NOMO-1 (cell line): Measurements from ENCODE around the gene AMN1.
"Not testable (repeated sequence)": the region's sequence is repeated elsewhere in the genome, so short reads cannot be mapped to it uniquely, and the experiment has no call there.

ENCODE experiments used
- DNase-seq, 2 experiments: peaks; one replicate each; lab custom pipeline; 2025; ENCODE audit not compliant: unreplicated experiment in 2 of 2; lab: John Stamatoyannopoulos, UW

Gene AMN1

DNA sequence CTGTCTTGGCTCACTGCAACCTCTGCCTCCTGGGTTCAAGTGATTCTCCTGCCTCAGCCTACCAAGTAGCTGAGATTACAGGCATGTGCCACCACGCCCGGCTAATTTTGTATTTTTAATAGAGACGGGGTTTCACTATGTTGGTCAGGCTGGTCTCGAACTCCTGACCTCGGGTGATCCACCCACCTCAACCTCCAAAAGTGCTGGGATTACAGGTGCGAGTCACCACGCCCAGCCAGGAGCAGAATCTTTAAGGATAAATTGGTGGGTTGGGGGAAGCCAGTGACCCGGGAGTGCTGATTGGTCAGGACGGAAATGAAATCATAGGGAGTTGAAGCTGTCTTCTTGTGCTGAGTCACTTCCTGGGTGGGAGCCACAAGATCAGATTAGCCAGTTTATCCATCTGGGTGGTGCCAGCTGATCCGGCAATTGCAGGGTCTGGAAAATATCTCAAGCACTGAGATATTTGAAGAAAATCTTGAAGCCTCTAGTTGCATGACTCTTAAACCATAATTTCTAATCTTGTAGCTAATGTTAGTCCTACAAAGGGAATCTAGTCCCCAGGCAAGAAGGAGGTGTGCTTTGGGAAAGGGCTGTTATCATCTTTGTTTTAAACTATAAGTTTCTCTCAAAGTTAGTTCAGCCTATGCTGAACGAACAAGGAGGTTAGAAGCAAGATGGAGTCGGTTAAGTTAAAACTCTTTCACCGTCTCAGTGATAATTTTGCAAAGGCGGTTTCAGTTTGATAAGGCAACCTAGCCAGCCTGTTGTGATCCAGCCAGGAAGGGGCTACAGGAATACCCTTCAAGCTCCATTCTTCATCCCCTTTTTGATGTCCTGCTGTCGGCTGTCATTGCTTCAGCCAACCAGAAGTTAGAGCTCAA, 5.0 kb upstream of the AMN1 start:
- DNase-seq, result not testable (repeated sequence)

DNA sequence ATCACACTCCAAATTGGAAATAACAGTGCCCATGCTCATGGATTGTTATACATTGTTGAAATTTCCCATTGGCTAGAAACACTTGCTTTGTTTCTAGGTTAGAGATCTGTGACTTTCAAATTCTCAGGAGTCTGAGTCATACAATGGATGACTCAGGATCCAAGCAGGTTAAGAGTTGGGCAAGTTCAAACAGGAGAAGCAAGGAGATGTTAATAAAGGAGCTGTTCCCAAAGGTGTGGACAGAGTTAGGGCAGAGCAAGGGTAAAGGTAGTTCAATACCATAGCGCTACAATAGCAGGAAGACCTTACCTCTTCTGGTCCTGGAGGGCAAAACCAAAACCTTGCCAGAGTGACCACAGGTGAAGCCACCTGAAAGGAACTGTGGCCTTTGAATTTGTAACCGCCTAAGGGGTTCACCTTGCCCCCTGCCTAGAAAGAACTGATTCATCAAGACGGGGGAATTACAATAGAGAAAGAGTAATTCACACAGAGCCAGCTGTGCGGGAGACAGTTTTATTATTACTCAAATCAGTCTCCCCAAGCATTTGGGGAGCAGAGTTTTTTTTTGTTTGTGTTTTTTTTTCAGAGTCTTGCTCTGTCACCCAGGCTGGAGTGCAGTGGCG, 4.2 kb upstream of the AMN1 start:
- peak in 1 of 2 experiments; percentile 16 for DNase-seq

DNA sequence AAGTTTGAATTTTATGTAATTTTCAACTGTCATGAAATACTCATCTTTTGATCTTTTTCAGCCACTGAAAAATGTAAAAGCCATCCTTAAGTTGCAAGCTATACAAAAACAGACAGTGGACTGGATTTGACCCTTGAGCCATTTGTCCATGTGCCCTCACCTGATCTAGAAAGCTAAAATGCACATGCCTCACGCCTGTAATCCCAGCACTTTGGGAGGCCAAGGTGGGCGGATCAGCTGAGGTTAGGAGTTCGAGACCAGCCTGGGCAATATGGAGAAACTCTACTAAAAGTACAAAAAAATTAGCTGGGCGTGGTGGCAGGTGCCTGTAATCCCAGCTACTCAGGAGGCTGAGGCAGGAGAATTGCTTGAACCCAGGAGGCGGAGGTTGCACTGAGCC, 2.4 kb upstream of the AMN1 start:
- DNase-seq, result not testable (repeated sequence)

DNA sequence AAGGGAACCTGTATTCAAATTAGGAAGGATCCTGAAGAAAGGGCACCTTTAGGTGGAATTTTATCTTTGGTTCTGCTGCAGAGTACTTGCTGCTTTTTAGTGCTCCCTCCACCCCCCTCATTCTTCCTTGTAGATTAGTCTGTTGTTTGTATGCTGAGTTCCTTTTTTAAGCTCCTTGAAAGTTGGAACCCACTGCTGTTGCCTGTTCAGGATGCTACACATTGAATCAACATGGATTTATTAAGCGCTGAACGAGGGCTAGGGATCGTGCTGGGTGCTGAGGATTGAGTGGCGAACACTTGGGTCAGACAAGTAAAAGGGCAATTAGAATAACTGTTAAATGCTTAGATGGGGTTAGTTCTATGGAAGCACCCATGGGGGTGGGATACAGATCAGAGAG, 884 bp upstream of the AMN1 start:
- DNase-seq, result no peak

DNA sequence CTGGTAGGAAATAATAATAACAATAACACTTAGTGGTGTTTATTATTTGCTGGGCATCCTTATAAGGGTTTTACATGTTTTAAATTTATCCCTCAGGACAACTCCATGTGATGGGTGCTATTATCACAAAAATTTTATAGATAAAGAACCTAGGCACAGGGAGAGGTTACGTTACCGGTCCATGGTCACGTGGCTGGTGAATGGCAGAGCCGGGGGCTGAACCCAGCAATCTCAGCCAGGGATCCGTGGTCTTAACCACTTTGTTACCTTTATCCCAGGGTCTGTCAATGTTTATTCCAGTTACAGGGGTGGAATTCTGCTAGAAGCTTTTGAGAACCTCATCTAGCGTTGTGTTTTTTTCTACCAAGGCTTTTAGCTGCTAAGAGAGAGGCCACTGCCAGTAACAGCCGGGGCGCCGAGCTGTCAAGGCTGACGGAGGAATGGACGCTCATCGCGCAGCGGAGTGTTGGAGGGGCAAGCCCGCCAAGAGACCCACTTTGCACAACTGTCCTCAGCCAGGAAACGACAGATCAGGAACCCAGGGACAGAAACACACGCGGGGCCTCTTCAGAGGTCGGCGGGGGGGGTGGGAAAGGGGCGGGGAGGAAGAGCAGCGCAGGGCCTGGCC, 418 bp downstream of the AMN1 start:
- peak in 1 of 2 experiments; percentile 38 for DNase-seq

DNA sequence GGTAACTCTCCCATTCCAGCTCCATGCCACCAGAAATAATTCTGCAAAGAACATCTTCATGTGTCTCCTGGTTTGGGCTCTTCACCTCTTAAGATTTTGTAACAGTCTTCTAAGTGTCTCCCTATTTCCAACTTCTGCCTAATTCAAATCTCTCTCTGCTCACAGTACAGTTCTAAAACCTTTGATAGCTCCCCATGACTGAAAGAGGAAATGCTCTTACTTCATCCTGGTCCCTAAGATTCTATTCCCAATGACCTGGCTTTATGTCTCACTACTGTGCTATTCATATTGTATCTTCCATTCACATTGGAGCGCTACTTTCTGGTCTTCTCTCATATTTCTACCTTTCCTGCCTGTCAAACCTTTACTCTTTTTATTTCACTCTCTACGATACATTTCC, 1.6 kb downstream of the AMN1 start:
- no peak for DNase-seq

DNA sequence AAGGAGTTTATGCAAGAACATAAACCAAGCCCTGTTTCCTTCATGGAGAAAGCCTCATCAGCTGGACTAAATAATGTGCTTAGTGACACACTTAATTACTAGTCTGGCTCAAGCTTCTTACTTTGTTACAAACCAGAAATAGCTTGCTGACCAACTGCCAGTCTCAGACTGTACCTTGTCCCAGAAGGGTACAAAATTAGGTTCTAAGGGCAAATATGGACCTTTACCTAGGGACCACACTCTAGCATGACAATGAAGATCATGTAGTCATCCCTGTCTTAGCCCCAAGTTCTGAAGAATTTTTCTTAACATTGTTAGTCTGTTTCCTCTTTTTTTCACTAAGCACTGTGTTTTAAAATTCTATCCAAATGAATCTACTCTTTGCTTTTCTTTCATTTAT, 2.2 kb downstream of the AMN1 start:
- no peak for DNase-seq

DNA sequence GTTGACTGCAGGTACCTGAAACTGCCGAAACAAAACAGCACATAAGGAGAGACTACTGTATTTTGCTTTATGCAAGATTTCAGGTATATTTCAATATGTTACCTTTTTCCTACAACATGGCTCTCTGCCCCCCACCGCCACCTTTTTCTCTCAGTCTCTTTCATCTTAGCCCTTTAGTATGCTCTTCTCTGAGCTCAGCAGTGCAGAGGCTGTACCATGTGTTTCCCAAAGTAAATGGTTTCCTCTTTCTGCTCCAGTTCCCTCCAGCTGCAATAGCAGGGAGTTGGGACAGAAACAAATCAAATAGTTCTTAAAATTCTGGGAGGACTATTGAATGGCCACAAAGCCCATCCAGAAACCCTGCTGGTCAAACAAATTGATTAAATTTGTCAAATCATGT, 4.3 kb downstream of the AMN1 start:
- DNase-seq, result no peak

DNA sequence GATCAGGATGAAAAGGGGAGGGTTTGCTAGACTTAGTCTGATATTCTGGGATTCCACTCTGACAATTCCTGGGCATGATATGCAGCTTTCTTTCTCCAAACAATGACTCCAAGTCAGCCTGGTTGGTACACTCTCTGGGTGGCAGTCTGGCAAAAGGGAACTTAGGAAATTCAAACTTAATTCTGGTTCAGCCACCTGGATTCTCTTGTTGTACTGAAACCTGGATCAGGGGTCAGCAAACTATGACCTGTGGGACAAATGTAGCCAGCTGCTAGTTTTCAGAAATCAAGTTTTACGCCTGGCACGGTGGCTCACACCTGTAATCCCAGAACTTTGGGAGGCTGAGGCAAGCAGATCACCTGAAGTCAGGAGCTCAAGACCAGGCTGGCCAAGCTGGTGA, 6.2 kb downstream of the AMN1 start:
- DNase-seq, result no peak

DNA sequence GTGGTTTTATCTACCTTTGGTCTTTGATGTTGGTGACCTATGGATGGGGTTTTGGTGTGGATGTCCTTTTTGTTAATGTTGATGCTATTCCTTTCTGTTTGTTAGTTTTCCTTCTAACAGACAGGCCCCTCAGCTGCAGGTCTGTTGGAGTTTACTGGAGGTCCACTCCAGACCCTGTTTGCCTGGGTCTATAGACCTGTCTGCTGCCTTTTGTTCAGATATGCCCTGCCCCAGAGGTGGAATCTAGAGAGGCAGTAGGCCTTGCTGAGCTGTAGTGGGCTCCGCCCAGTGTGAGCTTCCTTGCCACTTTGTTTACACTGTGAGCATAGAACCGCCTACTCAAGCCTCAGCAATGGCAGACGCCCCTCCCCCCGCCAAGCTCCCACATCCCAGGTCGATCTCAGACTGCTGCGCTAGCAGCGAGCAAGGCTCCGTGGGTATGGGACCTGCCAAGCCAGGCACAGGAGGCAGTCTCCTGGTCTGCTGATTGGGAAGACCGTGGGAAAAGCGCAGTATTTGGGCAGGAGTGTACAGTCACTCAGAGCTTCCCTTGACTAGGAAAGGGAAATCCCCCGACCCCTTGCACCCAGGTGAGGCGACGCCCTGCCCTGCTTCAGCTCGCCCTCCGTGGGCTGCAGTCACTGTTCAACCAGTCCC, 10.2 kb downstream of the AMN1 start:
- not testable (repeated sequence) for DNase-seq

DNA sequence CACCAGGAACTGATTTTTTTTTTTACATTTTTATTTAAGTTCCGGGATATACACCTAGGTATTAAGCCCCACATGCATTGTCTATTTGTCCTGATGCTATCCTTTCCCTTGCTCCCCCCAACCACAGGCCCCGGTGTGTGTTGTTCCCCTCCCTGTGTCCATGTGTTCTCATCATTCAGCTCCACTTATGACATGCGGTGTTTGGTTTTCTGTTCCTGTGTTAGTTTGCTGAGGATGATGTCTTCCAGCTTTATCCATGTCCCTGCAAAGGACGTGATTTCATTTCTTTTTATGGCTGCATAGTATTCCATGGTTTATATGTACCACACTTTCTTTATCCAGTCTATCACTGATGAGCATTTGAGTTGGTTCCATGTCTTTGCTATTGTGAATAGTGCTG, 11.8 kb downstream of the AMN1 start:
- DNase-seq, result not testable (repeated sequence)

DNA sequence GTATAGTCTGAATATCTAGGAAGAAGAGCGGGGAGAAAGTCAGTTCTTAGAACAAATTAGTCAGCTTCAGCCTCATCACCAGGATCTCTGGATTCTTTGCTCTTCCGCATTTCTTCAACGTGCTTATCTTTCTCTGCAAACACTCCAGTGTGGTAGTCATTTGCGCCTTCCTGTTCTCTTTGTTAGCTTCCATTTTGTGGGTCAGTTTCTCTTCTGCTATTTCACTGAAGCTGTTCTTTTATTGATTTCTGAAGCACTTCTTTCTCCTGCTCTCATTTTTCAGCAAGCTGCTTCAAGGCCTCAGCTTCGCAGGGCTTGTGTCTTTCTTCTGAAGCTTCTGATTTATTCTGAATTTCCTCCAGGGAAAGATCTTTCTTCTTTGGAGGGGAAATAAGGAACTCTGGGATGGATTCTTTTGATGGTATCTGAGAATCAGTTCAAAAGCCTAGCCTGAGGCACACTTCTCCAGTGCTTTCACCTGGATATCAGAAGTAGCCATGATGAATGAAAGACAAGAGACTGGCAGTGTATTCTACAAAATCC, 13.5 kb downstream of the AMN1 start:
- DNase-seq, result peak; percentile 74 to 95

DNA sequence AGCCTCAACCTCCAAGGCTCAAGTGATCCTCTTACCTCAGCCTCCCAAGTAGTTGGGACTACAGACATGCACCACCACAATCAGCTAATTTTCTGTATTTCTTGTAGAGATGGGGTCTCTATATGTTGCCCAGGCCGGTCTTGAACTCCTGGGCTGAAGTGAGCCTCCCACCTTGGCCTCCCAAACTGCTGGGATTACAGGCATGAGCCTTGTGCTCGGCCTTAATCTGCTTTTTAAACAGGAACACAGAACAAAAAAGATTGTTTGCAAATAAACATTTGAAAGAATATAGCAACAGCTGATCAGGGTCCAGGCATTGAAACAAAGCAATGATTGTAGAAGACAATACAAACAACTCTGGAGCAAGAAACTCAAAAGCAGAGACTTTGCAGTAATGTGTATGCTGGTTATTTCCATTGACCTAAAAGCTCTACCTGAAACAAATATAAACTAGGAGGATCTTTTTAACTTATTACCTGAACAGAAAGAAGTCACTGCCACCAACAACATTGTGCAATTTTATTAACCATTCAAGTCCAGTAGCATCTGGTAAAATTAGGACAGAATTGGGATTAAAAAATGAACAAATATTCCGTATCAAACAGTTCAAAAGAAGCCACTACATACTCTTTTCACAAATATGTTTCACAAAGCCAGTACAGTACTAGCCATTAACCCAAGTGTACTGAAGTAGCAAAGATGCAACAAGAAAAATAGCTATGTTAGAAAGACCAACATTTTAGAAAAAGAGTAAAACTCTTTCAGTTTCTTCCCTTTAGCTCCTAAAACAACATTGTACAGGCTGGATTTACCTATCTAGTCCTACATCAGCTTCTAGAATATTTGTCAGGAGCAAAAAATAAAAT, 14.2 kb downstream of the AMN1 start:
- no peak for DNase-seq

DNA sequence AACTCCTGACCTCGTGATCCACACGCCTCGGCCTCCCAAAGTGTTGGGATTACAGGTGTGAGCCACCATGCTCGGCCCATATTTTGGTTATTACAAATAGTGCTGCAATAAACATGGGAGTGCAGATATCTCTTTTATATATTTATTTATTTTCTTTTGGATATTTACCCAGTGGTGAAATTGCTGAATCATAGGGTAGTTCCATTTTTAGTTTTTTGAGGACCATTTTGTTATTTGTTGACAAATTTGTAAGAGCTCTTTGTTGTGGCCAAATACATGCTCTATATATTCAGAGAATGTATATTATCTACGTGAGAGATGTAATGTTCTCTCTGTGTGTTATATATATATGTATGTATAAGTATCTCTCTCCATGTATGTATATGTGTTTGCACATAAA, 15.9 kb downstream of the AMN1 start:
- DNase-seq, result no peak

DNA sequence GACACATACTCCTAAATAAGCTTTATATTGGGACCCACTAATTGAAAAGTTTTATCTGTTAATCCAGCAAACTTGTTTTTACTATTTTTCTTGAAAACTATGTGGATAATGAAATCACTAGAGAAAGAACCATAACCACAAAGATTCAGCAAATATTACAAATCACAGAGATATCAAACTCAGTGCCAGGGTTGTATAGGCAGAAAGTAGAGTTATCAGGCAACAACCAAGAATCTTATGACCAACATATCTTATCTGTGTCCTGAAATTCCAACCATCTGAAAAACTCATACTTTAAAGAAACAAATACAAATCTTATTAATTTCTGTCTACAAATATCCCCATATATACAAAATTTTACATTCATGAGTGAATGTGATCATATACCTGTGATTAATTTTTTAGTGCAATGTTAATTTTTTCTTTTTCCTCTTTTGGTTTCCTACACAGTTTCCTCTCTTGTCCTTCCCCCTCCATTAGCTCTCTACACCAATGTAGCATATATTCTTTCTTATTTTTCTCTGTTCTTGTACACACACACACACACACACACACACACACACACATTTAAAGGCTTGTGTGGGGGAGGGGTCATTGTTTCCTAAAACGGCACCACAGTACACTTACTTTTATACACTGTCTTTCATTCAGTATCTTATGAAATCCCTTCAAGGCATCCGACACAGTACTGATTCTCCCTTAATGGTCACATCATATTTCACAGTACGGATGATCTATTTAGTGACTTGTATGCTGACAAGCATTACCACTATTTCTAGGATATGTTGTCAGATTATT, 18.6 kb downstream of the AMN1 start:
- DNase-seq, result no peak

DNA sequence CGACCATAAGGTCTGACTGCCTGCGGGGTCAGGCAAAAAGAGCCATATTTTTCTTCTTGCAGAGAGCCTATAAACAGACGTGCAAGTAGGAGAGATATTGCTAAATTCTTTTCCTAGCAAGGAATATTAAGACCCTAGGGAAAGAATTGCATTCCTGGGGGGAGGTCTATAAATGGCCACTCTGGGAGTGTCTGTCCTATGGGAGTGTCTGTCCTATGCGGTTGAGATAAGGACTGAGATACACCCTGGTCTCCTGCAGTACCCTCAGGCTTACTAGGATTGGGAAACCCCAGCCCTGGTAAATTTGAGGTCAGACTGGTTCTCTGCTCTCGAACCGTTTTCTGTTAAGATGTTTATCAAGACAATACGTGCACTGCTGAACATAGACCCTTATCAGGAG, 20.7 kb downstream of the AMN1 start:
- not testable (repeated sequence) for DNase-seq

DNA sequence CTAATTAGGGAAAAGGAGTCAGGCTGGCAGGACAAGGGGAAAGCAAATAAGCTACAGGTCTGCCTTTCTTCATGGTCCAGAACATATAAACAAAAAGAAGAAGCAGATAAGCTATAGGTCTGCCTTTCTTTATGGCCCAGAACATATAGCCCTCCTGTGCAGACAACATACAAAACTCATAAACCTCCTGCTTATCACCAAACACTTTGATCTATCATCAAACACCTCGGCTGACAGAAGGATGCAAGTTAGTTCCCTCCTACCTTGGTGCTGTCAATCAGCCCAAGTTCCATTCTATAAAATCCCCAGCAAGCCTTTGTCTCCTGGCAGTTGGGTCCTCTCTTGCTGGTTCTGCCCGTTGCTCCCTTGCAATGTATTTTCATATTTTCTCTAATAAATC, 23.2 kb downstream of the AMN1 start:
- no peak for DNase-seq

DNA sequence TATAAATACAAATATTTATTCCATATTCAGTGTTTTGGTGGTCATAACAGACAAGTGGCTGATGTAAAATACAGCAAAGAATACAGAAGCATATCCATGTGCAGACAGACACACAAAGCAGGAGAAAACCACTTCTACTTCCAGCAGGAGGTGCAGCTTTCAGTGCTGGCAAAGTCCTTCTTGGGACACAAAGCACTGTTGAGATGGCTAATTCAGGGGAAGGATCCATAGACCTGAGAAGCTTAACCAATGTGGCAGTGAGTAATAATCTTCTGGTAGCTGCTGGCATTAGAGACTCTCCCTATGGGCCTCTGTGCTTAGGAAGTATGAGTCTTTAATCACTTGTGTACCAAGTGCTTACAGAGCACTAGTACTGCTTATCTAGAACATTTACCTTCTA, 26.8 kb downstream of the AMN1 start:
- DNase-seq, result no peak

DNA sequence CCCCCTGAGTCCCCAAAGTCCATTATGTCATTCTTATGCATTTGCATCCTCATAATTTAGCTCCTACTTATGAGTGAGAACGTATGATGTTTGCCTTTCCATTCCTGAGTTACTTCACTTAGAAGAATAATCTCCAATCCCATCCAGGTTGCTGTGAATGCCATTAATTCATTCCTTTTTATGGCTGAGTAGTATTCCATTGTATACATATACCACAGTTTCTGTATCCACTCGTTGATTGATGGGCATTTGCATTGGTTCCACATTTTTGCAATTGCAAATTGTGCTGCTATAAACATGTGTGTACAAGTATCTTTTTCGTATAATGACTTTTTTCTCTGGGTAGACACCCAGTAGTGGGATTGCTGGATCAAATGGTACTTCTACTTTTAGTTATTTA, 38.9 kb downstream of the AMN1 start:
- DNase-seq, result not testable (repeated sequence)
